Activated effector memory CD4-positive, alpha-beta T cell treated with Interleukin-2 at 50 U/mL for 16 hours (primary cell): ENCODE measurements around the gene B3GLCT.

Experiments
- DNase-seq: peaks from one replicate; pipeline ENCODE4 v3.0.0-alpha.2; 2020

The B3GLCT gene

GRCh38 chr13:31224963-31225559, 25.3 kb downstream of the B3GLCT start:
- DNase-seq = no peak

- no peak for DNase-seq
Measured at GRCh38 chr13:31225998-31226675, 26.4 kb downstream of the B3GLCT start.

DNA sequence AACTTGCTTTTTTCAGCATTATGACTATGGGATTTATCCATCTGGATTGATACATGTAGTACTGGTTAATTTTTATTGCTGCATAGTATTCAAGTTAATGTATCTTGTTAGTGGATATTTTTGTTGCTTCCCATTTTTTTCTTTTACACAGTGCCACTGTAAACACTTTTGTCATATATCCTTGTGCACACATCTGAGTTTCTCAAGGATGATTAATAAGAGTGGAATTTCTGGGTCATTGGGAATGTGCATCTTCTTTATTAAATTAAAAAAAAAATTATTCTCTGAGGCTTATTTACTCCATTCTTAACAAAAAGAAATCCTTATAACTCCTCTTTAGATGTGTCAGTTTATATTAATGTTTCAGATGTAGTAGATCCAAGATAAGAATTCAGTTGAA, 27.3 kb downstream of the B3GLCT start:
- no peak for DNase-seq

DNA sequence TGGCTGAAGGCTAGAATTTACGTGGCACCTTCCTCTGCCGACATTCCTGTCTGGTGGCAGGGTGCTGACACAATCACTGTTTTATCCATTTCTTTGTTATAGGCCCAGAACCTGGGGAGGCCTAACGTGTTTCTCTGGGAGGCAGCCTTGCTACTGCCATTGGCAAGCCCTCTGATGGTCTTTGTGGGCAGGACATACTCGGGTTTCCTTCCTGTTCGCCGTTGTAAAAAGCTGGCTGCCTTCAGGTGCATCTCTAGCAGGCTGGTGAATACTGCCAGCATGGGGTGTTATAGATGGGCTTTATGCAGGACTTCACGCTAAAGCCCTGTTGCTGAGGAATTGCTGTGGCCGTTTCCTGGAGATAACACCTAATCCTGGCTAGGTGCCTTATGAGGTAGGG, 28.1 kb downstream of the B3GLCT start:
- DNase-seq = no peak

- no peak for DNase-seq
Measured at GRCh38 chr13:31234729-31235128, 35.0 kb downstream of the B3GLCT start.

GRCh38 chr13:31236211-31236786, 36.5 kb downstream of the B3GLCT start:
- DNase-seq = no peak

GRCh38 chr13:31240921-31241320, 41.1 kb downstream of the B3GLCT start:
- no peak for DNase-seq

- no peak for DNase-seq
Measured at GRCh38 chr13:31242367-31242766, 42.6 kb downstream of the B3GLCT start.

DNA sequence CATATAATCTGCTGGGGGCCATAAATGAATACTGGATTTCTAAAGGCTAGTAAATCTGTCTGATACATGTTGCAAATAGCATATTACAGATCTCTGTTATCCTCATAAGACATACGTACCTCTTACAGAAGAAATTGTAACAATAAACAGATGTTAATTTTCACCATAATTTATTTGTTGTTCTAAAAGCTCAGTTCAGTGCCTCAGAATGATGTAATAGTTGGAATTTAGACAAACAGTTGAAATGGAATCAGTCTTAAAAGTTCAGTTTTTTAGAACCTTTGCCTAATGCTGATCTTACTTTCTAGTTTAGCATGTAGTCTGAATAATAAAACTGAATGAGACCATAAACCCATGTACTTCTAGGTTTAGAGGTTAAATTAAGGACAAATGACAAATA, 43.1 kb downstream of the B3GLCT start:
- no peak for DNase-seq

- DNase-seq = no peak
Measured at GRCh38 chr13:31245598-31246373, 46.0 kb downstream of the B3GLCT start.

DNA sequence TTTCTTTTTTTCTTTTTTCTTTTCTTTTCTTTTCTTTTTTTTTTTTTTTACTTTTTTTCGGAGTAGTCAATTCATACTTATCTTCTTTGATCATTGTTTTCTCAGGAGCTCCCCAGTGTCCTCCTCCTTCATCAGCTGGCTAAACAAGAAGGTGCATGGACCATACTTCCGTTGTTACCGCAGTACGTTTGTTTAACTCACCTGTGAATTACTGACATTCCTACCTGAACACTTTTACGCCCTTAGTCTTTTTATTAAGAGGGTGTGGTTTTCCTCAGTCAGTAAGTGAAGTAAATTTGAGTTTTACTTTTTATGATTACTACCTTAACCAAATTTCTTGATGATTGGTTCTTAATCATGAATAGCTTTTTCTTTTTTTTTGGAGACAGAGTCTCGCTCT, 47.1 kb downstream of the B3GLCT start:
- DNase-seq = no peak

DNA sequence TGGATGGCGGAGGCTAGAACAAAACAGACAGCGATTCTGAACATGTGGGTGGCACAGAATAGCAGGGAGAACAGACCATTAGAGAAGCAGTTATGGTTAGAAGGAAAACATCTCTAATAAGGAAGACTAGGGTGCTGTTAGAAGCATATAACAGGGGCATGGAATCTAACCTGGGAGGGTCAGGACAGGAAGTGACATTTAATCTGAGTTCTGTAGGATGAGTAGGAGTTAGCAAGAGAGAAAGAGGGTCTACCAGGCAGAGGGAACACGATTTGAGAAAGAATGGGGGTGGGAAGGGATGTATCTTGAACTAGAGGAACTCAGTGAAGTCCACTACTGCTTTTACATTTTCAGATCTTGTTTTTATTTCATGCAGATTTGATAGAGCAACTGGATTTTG, 48.6 kb downstream of the B3GLCT start:
- DNase-seq = no peak

- no peak for DNase-seq
Measured at GRCh38 chr13:31248965-31249539, 49.3 kb downstream of the B3GLCT start.

DNA sequence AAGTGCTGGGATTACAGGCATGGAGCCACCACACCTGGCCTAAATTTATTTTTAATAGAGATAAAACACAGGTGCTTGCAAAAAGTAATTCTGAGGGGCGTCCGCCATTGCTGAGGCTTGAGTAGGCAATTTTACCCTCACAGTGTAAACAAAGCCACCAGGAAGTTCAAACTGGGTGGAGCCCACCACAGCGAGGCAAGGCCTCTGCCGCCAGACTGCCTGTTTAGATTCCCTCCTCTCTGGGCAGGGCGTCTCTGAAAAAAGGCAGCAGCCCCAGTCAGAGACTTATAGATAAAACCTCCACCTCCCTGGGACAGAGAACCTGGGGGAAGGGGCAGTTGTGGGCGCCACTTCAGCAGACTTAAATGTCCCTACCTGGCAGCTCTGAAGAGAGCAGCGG, 50.7 kb downstream of the B3GLCT start:
- DNase-seq = no peak

- no peak for DNase-seq
Measured at GRCh38 chr13:31261241-31261640, 61.5 kb downstream of the B3GLCT start.

DNA sequence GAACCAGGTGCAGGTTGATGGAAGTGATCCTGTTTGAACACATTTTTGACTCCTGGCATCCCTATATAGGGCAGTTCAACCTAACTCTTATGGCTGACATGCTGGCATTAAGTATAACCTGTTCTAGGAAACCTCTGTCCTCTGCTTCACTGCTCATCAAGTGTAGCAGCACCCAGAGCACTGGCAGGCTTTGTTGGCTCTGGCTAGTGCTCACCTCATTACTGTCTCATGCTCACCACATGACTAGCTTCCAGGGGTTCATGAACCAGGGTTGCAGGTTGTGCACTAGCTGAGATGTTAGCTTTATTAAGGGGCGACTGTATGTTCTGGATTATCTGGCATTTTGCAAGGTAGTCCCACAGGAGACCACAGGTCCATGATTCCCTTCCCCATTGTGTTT, 63.6 kb downstream of the B3GLCT start:
- DNase-seq = no peak

- DNase-seq = no peak
Measured at GRCh38 chr13:31264151-31264550, 64.4 kb downstream of the B3GLCT start.

DNA sequence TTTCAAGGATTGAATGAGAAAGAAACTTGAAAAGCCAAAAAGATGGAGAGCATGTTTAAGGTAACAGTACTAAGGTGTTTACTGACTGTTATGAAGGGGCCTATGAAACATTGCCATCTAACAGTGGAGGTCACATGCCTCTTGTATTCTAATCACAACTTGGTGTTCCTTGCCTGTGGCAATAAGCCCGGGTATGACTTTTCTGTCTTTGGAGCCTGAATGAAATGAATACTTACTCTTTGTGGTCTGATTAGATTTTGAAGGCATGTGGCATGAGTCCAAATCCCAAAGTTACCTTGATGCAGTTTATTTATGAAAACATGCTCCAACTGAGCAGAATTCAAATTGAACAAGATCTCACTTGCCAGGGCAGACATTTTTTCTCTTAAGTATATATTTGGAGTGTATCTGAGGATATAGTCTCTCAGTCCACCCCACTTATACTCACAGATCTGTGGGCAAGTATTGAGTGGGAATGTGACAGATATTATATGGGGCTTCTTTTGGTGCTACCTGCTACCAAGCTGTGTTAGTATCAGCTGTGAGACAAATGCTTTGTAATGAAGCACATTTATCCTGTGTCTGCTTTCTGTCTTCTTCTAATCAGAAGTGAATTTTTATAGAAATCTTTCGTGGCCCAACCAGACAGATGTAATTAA, 67.5 kb downstream of the B3GLCT start:
- DNase-seq = no peak

GRCh38 chr13:31274390-31274789, 74.6 kb downstream of the B3GLCT start:
- no peak for DNase-seq

GRCh38 chr13:31276421-31276820, 76.6 kb downstream of the B3GLCT start:
- DNase-seq = no peak

GRCh38 chr13:31278869-31279268, 79.1 kb downstream of the B3GLCT start:
- no peak for DNase-seq

DNA sequence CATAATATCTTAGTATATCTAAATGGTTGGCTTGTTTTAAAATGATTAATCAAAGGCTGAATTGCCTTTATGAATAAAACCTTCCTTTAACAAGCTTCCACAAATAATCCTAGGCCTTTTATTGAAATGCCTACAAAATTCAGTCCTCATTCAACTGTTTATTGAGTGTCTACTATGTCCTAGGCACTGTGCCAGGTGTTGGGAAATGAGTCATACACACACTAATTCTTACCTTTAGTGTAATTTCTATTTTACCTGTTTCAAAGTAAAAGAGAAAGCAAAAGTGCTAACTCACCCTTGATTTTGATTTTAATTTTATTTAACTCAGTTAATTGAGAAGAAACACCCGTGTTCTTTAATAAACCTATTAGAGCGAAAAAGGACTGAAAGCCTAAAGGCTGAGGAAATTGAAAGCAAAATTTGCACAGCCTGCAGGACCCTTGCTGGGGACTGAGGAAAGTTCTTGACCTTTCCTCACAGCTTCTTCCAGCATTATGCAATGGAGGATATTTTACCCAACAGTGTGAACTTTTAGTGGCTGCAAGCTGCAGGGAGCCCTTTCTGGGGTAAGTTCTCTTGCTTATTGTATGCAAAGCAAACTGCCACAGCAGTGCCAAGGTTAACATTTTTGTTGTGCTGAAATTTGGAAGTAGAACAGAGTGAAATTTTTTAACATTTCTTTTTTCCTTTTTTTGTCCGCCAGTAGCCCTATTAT, 83.1 kb downstream of the B3GLCT start:
- no peak for DNase-seq
